ENCODE measurements around the gene SSR1. TPM values are rescaled to one million over a fixed set of nuclear protein-coding genes. Genes with fewer than 3 reads are reported as not detected.

SSR1 gene
- total RNA-seq, 1 experiment from 2014 or later, result 102 TPM

GRCh38 chr6:7238900-7239589 is 74.0 kb downstream of the SSR1 start:
- H3K4ac ChIP-seq (ENCODE audit: low read depth, low read length), result no peak overlapping the region
- peaks cover 15% of the 10 kb centered on the region for H3K4me1 ChIP-seq (ENCODE audit: insufficient read depth, low read length)
- H2BK120ac ChIP-seq (ENCODE audit: low read depth, low read length, poor library complexity, severe bottlenecking), result no peak overlapping the region
- no peak overlapping the region for H3K4me2 ChIP-seq (ENCODE audit: insufficient read depth, insufficient read length, low read length)
- no peak overlapping the region for H2BK20ac ChIP-seq (ENCODE audit: low read depth, low read length, poor library complexity, severe bottlenecking)
- H3K27ac ChIP-seq (ENCODE audit: insufficient read length, low read depth, low read length), result no peak overlapping the region
- Mint-ChIP-seq H3K4me1 (peaks cover 36 to 40% of the 10 kb centered on the region in 2 experiments), H3K27ac (peak overlapping the region in 1 of 3 experiments; percentile 19; a peak in 1 of 7 replicates), H3K36me3 (ENCODE audit: insufficient read depth in 1 of 3, low read depth in 3 of 3) (peaks cover 3 to 4% (median 4%) of the 10 kb centered on the region in 3 experiments; a peak in 6 of 7 replicates), H3K27me3 (ENCODE audit: low read depth) (no peaks in the 10 kb centered on the region), H3K9me3 (no peaks in the 10 kb centered on the region), H3K4me3 (no peak overlapping the region)
- no peak overlapping the region for H4K91ac ChIP-seq (ENCODE audit: insufficient read length, low read depth, low read length)
- peak; percentile 83 for TF ChIP-seq CTCF (conservative IDR thresholded peaks at IDR 0.05)
- DNase-seq, result peak; percentile 89
- H4K8ac ChIP-seq (replicated peaks; ENCODE audit: insufficient read length, low read depth, low read length), result no peak overlapping the region
- H2AFZ ChIP-seq (ENCODE audit: low read length), result no peak overlapping the region
- no peak overlapping the region for H2BK12ac ChIP-seq (ENCODE audit: insufficient read length, low read depth, low read length)
- no peak overlapping the region for H2BK5ac ChIP-seq (ENCODE audit: insufficient read length, low read length)
- no peak overlapping the region for H3K23ac ChIP-seq (ENCODE audit: insufficient read length, low read depth, low read length)
- no peak overlapping the region for H3K18ac ChIP-seq (ENCODE audit: insufficient read length, low read depth, low read length)
- H3T11ph ChIP-seq (ENCODE audit: low read length), result no peak overlapping the region
- no peaks in the 10 kb centered on the region for H3K79me2 ChIP-seq (ENCODE audit: insufficient read depth, low read length)
- no peak overlapping the region for H2BK15ac ChIP-seq (ENCODE audit: low read depth, low read length)
- no peaks in the 10 kb centered on the region for H3K9me3 ChIP-seq (ENCODE audit: control insufficient read depth, low read depth, low read length)
- no peak overlapping the region for H3K9ac ChIP-seq (ENCODE audit: extremely low read depth, insufficient read length, low read length)
- no CpG with 5 or more reads among the region's 10 CpGs for whole genome bisulfite sequencing (ENCODE audit: extremely low coverage, insufficient read length, low lambda C conversion rate)
- H3K56ac ChIP-seq (ENCODE audit: insufficient read length, low read depth, low read length), result no peak overlapping the region
- H2AK5ac ChIP-seq (ENCODE audit: insufficient read length, low read length), result no peak overlapping the region
- no peak overlapping the region for H4K5ac ChIP-seq (ENCODE audit: insufficient read length, low read depth, low read length)
- no peaks in the 10 kb centered on the region for H3K79me1 ChIP-seq (ENCODE audit: insufficient read depth, low read depth, low read length, poor library complexity, severe bottlenecking)
- H4K20me1 ChIP-seq (ENCODE audit: control insufficient read depth, insufficient read depth, insufficient read length), result no peaks in the 10 kb centered on the region
- H3K23me2 ChIP-seq (ENCODE audit: insufficient read length, low read depth, low read length, poor library complexity, severe bottlenecking), result no peaks in the 10 kb centered on the region
- no peaks in the 10 kb centered on the region for H3K27me3 ChIP-seq (ENCODE audit: insufficient read depth, low read length)
- no peak overlapping the region for H3K14ac ChIP-seq (ENCODE audit: insufficient read depth, low read length)

Data from H9 (cell line).